Naive thymus-derived CD4-positive, alpha-beta T cell (primary cell): Measurements from ENCODE around the gene PADI1. TPM values are rescaled to one million over a fixed set of nuclear protein-coding genes. Genes with fewer than 3 reads are reported as not detected.

ENCODE experiments used
- ATAC-seq: fragments of 150-1000 bp; cut with Tn5 transposase; 2 replicates; pipeline ENCODE4 v1.10.0; 2021; ENCODE audit warnings: mild to moderate bottlenecking, moderate library complexity
- CTCF ChIA-PET: fragments of 350-600 bp; sonication (Branson Sonifier 250); formaldehyde crosslinking; loops from one replicate; lab custom pipeline; 2021; ENCODE audit warnings: antibody characterized with exemption; lab: Charles Lee
- POLR2A ChIA-PET: fragments of 350-600 bp; sonication (Branson Sonifier 250); formaldehyde crosslinking; loops from one replicate; lab custom pipeline; 2021; ENCODE audit warnings: antibody characterized with exemption, inconsistent platforms; lab: Charles Lee
- DNase-seq, 9 donors: peaks; one replicate each; pipeline versions ENCODE4 v3.0.0 to v3.0.0-alpha.2; 2020 to 2022; ENCODE audit warnings: mixed read lengths in 1 of 9
- H3K27ac ChIP-seq: one replicate; pipeline ENCODE4 v1.7.0; 2013; ENCODE audit warnings: mild to moderate bottlenecking, low read depth, low read length, moderate library complexity
- H3K27me3 ChIP-seq, 2 donors: one replicate each; pipeline ENCODE4 v1.7.0; 2013; ENCODE audit warnings: low read length in 2 of 2, mild to moderate bottlenecking in 2 of 2, moderate library complexity in 2 of 2; ENCODE audit not compliant: control insufficient read depth in 2 of 2, insufficient read depth in 2 of 2
- H3K36me3 ChIP-seq, 3 experiments: 1 replicate in 2 of 3; 2 replicates in 1 of 3; pipeline ENCODE4 v1.7.0; 2013; ENCODE audit warnings: low read length in 3 of 3, mild to moderate bottlenecking in 3 of 3, moderate library complexity in 1 of 3; ENCODE audit not compliant: insufficient read depth in 3 of 3, control insufficient read depth in 2 of 3
- H3K4me1 ChIP-seq, 2 donors: one replicate each; pipeline ENCODE4 v1.7.0; 2013; ENCODE audit warnings: low read length in 2 of 2, mild to moderate bottlenecking in 2 of 2, moderate library complexity in 1 of 2; ENCODE audit not compliant: control insufficient read depth in 2 of 2, insufficient read depth in 2 of 2
- H3K4me3 ChIP-seq: 2 replicates; pipeline ENCODE4 v1.7.0; 2013; ENCODE audit warnings: mild to moderate bottlenecking, low read length
- H3K9me3 ChIP-seq, 3 experiments: 1 replicate in 2 of 3; 2 replicates in 1 of 3; pipeline ENCODE4 v1.7.0; 2013; ENCODE audit warnings: low read length in 3 of 3; ENCODE audit not compliant: control insufficient read depth in 2 of 3
- H3K27ac Mint-ChIP-seq, 9 donors: one replicate each; pipeline ENCODE4 v1.8.0; 2020 to 2022; ENCODE audit warnings: mixed read lengths in 9 of 9, mild to moderate bottlenecking in 8 of 9, moderate library complexity in 5 of 9, inconsistent platforms in 2 of 9
- H3K27me3 Mint-ChIP-seq, 5 donors: one replicate each; pipeline ENCODE4 v1.8.0; 2021 to 2022; ENCODE audit warnings: mixed read lengths in 5 of 5, mild to moderate bottlenecking in 1 of 5
- H3K36me3 Mint-ChIP-seq, 5 donors: one replicate each; pipeline ENCODE4 v1.8.0; 2020 to 2022; ENCODE audit warnings: mixed read lengths in 5 of 5, mild to moderate bottlenecking in 3 of 5, inconsistent platforms in 1 of 5
- H3K4me1 Mint-ChIP-seq, 7 donors: one replicate each; pipeline ENCODE4 v1.8.0; 2020 to 2022; ENCODE audit warnings: mixed read lengths in 7 of 7, mild to moderate bottlenecking in 3 of 7, inconsistent platforms in 1 of 7
- H3K4me3 Mint-ChIP-seq, 10 donors: one replicate each; pipeline ENCODE4 v1.8.0; 2020 to 2022; ENCODE audit warnings: mild to moderate bottlenecking in 10 of 10, mixed read lengths in 10 of 10, moderate library complexity in 6 of 10, inconsistent platforms in 2 of 10
- H3K9me3 Mint-ChIP-seq, 11 donors: one replicate each; pipeline ENCODE4 v1.8.0; 2020 to 2022; ENCODE audit warnings: mixed read lengths in 11 of 11, mild to moderate bottlenecking in 4 of 11, inconsistent platforms in 1 of 11, moderate library complexity in 1 of 11
- intact Hi-C, 2 donors: fragments of 100-400 bp; cut with micrococcal nuclease; formaldehyde crosslinking; loops; one replicate each; pipeline ENCODE4 v1.15.1; 2023
- polyA plus RNA-seq, 2 donors: library from polyadenylated mRNA; unstranded; fragments of 300-500 nt; fragmentation: Illumina TruSeq; gene quantifications; one replicate each; pipeline ENCODE4 v1.2.3, GENCODE V29; 2021
- total RNA-seq, 6 experiments: library from RNA in 5 of 6; stranded (reverse) in 5 of 6; gene quantifications; 1 replicate in 5 of 6; 2 replicates in 1 of 6; pipeline ENCODE4 v1.2.3 and lab custom pipeline; 2021 to 2026

The PADI1 gene
- total and polyA plus RNA-seq, 7 experiments from 2014 or later = not detected

GRCh38 chr1:17181781-17182464, 23.0 kb upstream of the PADI1 start:
- no peaks in the 10 kb centered on the region for H3K9me3 ChIP-seq
- peak overlapping the region; percentile 8 for H3K4me3 ChIP-seq
- H3K36me3 Mint-ChIP-seq = peaks cover 0 to 10% (median 2%) of the 10 kb centered on the region in 5 donors

DNA sequence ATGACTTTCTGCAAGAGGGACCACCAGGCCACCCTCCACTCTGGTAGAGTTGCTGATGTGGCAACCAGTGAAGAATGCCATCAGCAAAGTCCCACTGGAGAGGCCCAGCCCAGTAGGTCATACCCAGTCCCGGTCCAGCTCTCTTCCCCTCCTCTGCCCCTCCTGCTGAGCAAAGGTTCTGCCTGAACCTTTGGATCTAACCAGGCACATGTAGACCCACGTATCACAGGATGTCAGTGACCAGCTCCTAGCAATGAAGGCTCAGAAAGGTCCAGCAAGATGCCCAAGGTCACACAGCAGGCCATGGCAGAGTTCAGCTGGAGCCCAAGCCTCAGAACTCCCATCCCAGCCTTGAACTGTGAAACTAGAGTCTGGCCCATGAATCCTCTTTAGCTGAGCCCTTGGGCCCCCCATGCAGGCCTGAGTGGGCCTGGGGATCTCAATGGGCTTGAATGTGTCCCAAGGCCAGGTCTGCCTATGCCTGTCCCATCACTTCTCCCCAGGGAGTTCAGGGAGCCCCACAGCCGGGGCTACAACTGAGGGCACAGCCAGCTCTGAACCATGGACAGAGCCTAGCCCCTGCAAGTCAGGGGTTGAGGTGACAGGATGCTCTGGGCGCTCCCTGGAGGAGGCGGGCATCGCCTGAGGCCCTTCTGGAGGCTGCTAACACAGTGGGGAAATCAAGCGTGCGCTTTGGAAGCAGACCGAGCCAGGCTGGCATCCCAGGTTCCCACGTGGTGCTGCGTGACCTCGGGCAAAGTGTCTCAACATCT, 21.4 kb upstream of the PADI1 start:
- ATAC-seq = no peak

More at GRCh38 chr1:17181781-17182464, 23.0 kb upstream of the PADI1 start:
- ATAC-seq (peak; percentile 57), DNase-seq (peak in 4 of 9 donors; percentile 37 to 54 (median 42))
- ChIA-PET CTCF (interaction anchor here (1.0 kb wide), 1 partner anchor 55 kb away, joined by 3 read pairs; no protein-coding TSS in a partner anchor), POLR2A (no interaction called here)
- no peaks in the 10 kb centered on the region for H3K36me3 ChIP-seq
- Mint-ChIP-seq H3K27me3 (peaks cover 0 to 37% (median 7%) of the 10 kb centered on the region in 5 donors), H3K27ac (peak overlapping the region in 7 of 9 donors; percentile 34 to 80 (median 62)), H3K4me1 (peaks cover 26 to 78% (median 55%) of the 10 kb centered on the region in 7 donors), H3K9me3 (peaks cover 0 to 6% (median 0%) of the 10 kb centered on the region in 11 donors), H3K4me3 (peak overlapping the region; percentile 6 to 85 (median 74))
- H3K27ac ChIP-seq = peak overlapping the region; percentile 39
- H3K4me1 ChIP-seq = peaks cover 13 to 22% of the 10 kb centered on the region in 2 donors
- no peaks in the 10 kb centered on the region for H3K27me3 ChIP-seq
- intact Hi-C loops = loop anchor here in 1 of 2 donors (10.0 kb wide), 1 partner anchor 47 kb away; no protein-coding TSS in a partner anchor

DNA sequence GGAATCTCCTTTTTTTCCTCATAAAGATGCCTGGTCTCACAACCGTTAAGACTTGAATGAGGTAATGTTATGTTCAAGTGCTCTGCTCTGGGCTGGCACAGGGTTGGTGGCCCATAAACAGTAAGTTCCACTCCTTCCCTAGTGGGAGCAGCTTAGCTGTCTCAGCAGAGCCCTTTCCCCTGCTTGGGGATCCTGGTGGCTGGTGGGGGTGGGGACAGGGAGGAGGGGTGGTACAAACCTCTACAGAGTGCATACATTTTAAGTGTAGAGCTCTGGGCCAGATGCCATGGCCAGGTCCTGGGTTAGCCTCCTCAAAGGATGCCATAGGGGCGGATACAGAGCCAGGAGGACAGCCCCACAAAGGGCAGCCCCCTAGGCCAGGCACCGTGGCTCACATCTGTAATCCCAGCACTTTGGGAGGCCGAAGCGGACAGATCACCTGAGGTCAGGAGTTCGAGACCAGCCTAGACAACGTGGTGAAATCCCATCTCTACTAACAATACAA, 20.7 kb upstream of the PADI1 start:
- ATAC-seq (no peak), DNase-seq (no peak)
- Mint-ChIP-seq H3K9me3 (peaks cover 0 to 17% (median 5%) of the 10 kb centered on the region in 11 donors), H3K4me3 (no peak overlapping the region), H3K27me3 (peaks cover 0 to 15% (median 0%) of the 10 kb centered on the region in 5 donors), H3K36me3 (peaks cover 0 to 7% (median 5%) of the 10 kb centered on the region in 5 donors), H3K27ac (no peak overlapping the region), H3K4me1 (peaks cover 26 to 84% (median 46%) of the 10 kb centered on the region in 7 donors)
- POLR2A ChIA-PET = interaction anchor here (0.7 kb wide), 1 partner anchor 29 kb away, joined by 3 read pairs; no protein-coding TSS in a partner anchor
- intact Hi-C loops = loop anchor here in 1 of 2 donors (10.0 kb wide), 1 partner anchor 49 kb away; no protein-coding TSS in a partner anchor
- H3K27me3 ChIP-seq = no peaks in the 10 kb centered on the region
- H3K4me3 ChIP-seq = no peak overlapping the region
- H3K27ac ChIP-seq = no peak overlapping the region
- peaks cover 13 to 22% of the 10 kb centered on the region in 2 donors for H3K4me1 ChIP-seq
- CTCF ChIA-PET = no interaction called here
- no peaks in the 10 kb centered on the region for H3K36me3 ChIP-seq
- H3K9me3 ChIP-seq = no peaks in the 10 kb centered on the region

More for the DNA sequence above, 21.4 kb upstream of the PADI1 start:
- no peaks in the 10 kb centered on the region for H3K27me3 ChIP-seq
- Mint-ChIP-seq H3K4me1 (peaks cover 26 to 87% (median 50%) of the 10 kb centered on the region in 7 donors), H3K4me3 (peak overlapping the region in 3 of 10 donors; percentile 27 to 44 (median 37)), H3K27ac (peak overlapping the region in 1 of 9 donors; percentile 23), H3K9me3 (peaks cover 0 to 11% (median 3%) of the 10 kb centered on the region in 11 donors), H3K36me3 (peaks cover 0 to 7% (median 5%) of the 10 kb centered on the region in 5 donors), H3K27me3 (peaks cover 0 to 21% (median 0%) of the 10 kb centered on the region in 5 donors)
- intact Hi-C loops = loop anchor here in 1 of 2 donors (10.0 kb wide), 1 partner anchor 49 kb away; no protein-coding TSS in a partner anchor
- ChIA-PET CTCF (interaction anchor here (1.0 kb wide), 1 partner anchor 28 kb away, joined by 3 read pairs; no protein-coding TSS in a partner anchor), POLR2A (no interaction called here)
- no peak overlapping the region for H3K4me3 ChIP-seq
- DNase-seq = no peak
- H3K27ac ChIP-seq = no peak overlapping the region
- H3K4me1 ChIP-seq = peaks cover 13 to 22% of the 10 kb centered on the region in 2 donors
- no peaks in the 10 kb centered on the region for H3K36me3 ChIP-seq
- H3K9me3 ChIP-seq = no peaks in the 10 kb centered on the region

DNA sequence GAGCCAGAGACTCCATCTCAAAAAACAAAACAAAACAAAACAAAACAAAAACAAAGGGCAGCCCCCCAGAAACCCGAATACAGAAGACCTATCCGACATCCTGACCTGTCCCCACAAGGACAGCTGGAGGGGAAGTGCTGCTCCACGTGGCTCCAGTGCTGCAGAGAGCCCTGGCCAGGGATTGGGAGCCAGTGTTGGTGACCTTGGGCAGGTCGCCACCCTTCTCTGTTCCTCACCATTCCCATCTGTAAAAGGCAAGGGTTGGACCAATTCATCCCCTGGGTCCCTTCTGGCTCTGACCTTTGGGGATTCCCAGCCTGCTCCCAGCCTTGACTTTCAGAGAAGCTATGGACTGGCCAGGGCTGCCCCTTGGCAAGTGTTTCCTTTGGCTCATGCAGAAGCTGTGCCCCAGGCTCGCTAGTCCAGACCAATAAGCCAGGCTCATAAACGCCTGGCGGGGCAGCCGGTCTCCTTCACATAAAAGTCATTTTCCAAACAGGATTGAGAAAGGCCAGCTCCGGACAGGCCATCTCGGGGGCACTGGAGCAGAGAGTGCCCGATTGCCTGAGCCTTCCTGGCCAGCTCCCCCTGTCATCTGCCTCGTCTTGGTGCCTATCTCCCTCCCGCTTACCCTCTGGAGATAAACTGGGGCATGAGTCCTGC, 20.0 kb upstream of the PADI1 start:
- Histone ChIP-seq H3K4me1 (peaks cover 13 to 22% of the 10 kb centered on the region in 2 donors), H3K36me3 (no peaks in the 10 kb centered on the region), H3K27ac (no peak overlapping the region), H3K27me3 (no peaks in the 10 kb centered on the region), H3K4me3 (no peak overlapping the region), H3K9me3 (no peaks in the 10 kb centered on the region)
- Mint-ChIP-seq H3K9me3 (peaks cover 0 to 21% (median 5%) of the 10 kb centered on the region in 11 donors), H3K27me3 (peaks cover 0 to 10% (median 0%) of the 10 kb centered on the region in 5 donors), H3K36me3 (peaks cover 0 to 5% (median 5%) of the 10 kb centered on the region in 5 donors), H3K27ac (peak overlapping the region in 1 of 9 donors; percentile 80), H3K4me3 (peak overlapping the region in 1 of 10 donors; percentile 76), H3K4me1 (peaks cover 26 to 78% (median 43%) of the 10 kb centered on the region in 7 donors)
- no peak for DNase-seq
- intact Hi-C loops = loop anchor here in 1 of 2 donors (10.0 kb wide), 1 partner anchor 50 kb away; no protein-coding TSS in a partner anchor
- ChIA-PET CTCF (no interaction called here), POLR2A (interaction anchor here (0.7 kb wide), 1 partner anchor 28 kb away, joined by 3 read pairs; no protein-coding TSS in a partner anchor)
- ATAC-seq = no peak

DNA sequence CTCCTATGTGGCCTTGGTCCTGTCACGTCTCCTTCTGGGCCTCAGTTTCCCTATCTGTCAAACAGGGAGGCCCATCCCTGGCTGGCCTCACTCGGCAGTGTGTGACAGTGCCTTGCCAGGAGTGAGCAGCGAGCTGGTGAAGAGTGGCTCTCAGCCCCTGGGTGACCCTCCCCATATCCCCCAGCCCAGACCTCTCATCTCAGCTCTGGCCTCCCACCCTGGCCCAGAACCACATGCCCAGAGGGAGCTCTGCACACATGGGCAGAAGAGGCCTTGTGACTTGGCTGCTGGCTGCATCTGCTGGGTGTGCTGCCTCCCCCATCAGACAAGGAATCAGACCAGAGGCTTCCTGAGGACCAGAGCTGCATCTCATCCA, 19.5 kb upstream of the PADI1 start:
- ATAC-seq = no peak
- H3K4me3 ChIP-seq = no peak overlapping the region
- H3K27me3 ChIP-seq = no peaks in the 10 kb centered on the region
- DNase-seq = no peak
- peaks cover 13 to 22% of the 10 kb centered on the region in 2 donors for H3K4me1 ChIP-seq
- Mint-ChIP-seq H3K4me3 (peak overlapping the region in 5 of 10 donors; percentile 46 to 76 (median 65)), H3K36me3 (peaks cover 0 to 5% (median 0%) of the 10 kb centered on the region in 5 donors), H3K27me3 (peaks cover 0 to 4% (median 0%) of the 10 kb centered on the region in 5 donors), H3K27ac (peak overlapping the region in 4 of 9 donors; percentile 12 to 80 (median 60)), H3K4me1 (peaks cover 22 to 73% (median 38%) of the 10 kb centered on the region in 7 donors), H3K9me3 (peaks cover 0 to 21% (median 5%) of the 10 kb centered on the region in 11 donors)
- no peak overlapping the region for H3K27ac ChIP-seq
- ChIA-PET POLR2A (no interaction called here), CTCF (no interaction called here)
- H3K36me3 ChIP-seq = no peaks in the 10 kb centered on the region
- intact Hi-C loops = loop anchor here in 1 of 2 donors (10.0 kb wide), 1 partner anchor 51 kb away; no protein-coding TSS in a partner anchor
- no peaks in the 10 kb centered on the region for H3K9me3 ChIP-seq
